DMS79 (cell line): ENCODE results near the gene SLC35D3.
"Not testable (repeated sequence)": the region's sequence is repeated elsewhere in the genome, so short reads cannot be mapped to it uniquely, and the experiment has no call there.

ENCODE experiments used
- DNase-seq: peaks from one replicate; lab custom pipeline; 2025; lab: John Stamatoyannopoulos, UW

Gene SLC35D3

DNA sequence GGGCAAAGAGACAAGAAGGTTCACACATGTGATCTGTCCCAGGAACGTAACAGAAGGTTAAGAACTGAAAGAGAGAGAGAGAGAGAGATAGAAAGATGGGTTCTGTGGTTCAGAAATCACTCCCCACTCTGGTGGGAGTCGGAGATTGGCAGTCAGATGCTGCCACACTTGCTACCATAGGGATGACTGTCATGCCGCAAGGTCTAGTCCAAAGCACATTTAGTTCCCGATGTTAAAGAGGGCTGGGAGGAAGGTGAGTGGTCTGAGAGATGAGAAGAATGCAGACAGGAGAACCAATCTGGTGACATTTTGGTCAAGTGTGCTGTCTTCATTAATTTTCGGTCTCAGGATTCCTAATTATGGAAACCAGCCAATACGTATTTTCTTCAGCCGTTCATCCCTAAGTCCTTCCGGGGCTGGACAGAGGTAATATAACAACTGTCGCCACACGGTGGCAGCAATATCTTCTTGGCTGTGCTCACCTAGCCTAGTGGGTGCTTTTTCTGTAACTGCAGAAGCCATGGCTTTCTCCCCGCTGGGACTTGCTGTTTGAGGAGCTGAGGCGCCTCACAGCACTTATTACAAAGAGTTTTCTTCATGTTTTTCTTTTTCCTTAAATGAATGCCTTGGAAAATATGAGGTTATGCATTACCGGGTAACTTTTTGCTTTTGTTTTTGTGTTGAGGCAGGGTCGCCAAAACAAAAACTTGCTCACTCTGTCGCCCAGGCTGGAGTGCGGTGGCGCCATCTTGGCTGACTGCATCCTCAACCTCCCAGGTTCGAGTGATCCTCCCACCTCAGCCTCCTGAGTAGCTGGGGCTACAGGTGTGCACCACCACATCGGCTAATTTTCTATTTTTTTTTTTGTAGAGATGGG, 46.0 kb downstream of the SLC35D3 start:
- no peak for DNase-seq

GRCh38 chr6:136968837-136969236, 46.7 kb downstream of the SLC35D3 start:
- DNase-seq: no peak

DNA sequence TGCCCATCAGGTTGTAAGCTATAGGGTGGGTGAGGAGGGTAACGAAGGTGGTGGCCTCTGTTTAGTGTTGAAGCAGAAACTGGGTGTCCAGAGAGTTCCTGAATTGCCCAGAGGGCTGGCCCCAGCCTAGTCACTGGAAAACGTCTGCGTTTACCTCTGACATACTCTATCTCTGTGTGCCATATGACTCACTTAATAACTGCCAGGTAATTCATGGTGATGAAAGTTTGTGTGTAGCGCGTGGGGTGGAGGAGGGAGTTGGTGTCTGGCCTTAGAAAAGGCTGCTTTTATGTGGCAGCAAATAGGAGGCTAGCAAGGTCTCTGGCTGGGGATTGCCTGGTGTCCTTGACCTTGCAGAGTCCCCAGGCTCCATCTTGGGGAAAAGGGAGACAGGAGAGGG, 47.3 kb downstream of the SLC35D3 start:
- no peak for DNase-seq

DNA sequence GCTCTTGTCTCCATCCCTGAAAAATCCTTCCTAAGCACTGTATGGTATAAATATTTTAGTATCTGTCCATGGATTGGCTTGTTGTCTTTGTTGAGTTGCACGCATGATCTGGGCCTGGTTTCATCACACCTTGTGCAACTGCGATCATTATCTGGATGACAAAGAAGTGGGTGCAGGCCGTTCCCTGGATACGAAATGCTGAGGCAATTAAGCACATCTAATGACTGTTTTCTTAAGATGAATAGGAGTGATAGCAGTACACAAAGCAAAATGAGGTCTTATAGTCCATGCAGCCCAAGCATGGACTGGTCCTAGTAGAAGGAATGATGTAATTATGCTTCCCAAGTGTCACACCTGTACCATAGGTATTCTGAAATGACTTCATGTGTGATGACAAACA, 47.8 kb downstream of the SLC35D3 start:
- no peak for DNase-seq

DNA sequence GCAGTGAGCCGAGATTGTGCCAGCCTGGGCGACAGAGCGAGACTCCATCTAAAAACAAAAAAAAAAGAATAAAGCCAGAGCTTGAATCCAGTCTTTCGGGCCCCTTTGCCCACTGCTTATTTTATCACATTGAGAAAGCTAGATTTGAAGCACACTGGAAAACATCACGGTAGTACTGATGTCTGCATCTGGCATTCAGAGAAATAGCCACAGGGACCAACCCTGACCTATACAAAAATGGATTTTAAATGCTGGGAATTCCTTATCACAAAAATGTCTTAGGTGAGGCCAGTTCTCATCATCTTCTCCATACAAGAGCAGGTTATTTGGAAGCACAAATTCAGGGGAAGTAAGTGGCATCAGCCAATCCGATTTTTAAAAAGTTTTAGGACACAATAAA, 49.5 kb downstream of the SLC35D3 start:
- DNase-seq: no peak

- not testable (repeated sequence) for DNase-seq
Observed at GRCh38 chr6:136973781-136974180, 51.7 kb downstream of the SLC35D3 start.
